ENCODE measurements around the gene SCYGR2. TPM values are rescaled to one million over a fixed set of nuclear protein-coding genes. Genes with fewer than 3 reads are reported as not detected.

Gene SCYGR2
- total RNA-seq, 1 experiment from 2014 or later, result not detected

DNA sequence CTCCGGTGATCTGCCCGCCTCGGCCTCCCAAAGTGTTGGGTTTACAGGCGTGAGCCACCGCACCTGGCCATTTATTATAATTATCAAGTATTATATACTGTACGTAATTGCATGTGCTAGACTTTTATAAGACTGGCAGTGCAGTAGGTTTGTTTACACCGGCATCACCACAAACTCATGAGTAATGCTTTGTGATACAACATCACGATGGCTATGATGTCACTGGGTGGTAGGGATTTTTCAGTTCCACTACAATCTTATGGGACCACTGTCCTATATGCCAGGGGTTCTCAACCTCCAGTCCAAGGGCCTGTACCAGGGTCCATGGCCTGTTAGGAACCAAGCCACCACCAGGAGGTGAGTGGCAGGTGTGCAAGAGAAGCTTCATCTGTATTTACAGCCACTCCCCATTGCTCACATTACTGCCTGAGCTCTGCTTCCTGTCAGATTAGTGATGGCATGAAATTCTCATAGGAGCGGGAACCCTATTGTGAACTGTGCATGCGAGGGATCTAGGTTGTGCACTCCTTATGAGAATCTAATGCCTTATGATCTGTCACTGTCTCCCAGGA, 28.0 kb downstream of the SCYGR2 start:
- H3K4me1 ChIP-seq (ENCODE audit: control insufficient read depth in 1 of 2, insufficient read depth in 2 of 2, low read length in 2 of 2), result peaks cover 0 to 13% of the 10 kb centered on the region in 2 experiments; a peak in 2 of 4 replicates
- no peaks in the 10 kb centered on the region for H3K27me3 ChIP-seq (ENCODE audit: insufficient read depth, low read length)
- peaks cover 9% of the 10 kb centered on the region for H3K9me2 ChIP-seq (ENCODE audit: insufficient read depth)
- POLR2A ChIA-PET, result no interaction called here
- H3K4me3 ChIP-seq (replicated peaks in 1 of 2; ENCODE audit: low read depth in 1 of 2, low read length in 2 of 2), result no peak overlapping the region
- peak; percentile 54 for ATAC-seq
- no TSS peak for BruUV-seq (replicated peaks)
- H3K9me3 ChIP-seq (ENCODE audit: control insufficient read depth in 1 of 2, insufficient read depth in 1 of 2, low read depth in 1 of 2, low read length in 2 of 2), result no peaks in the 10 kb centered on the region
- no peak for DNase-seq (ENCODE audit: low read depth, low spot score)
- no peak overlapping the region for H3K4me2 ChIP-seq (ENCODE audit: low read length)
- no peak overlapping the region for H3K9ac ChIP-seq (ENCODE audit: low read length)
- H3K79me2 ChIP-seq (ENCODE audit: insufficient read depth, low read length), result no peaks in the 10 kb centered on the region
- RAD21 ChIA-PET (ENCODE audit: low non-redundant PET in 1 of 2, low total read pairs in 2 of 2, uncharacterized antibody in 2 of 2, unreplicated experiment in 2 of 2), result no interaction called here
- intact Hi-C loops (cut with micrococcal nuclease), result no loop called here
- TF ChIP-seq RAD21 (IDR thresholded peaks at IDR 0.05; ENCODE audit: low read depth), result no peak
- TF ChIP-seq SRF (IDR thresholded peaks at IDR 0.05; ENCODE audit: low read depth), result no peak
- TF ChIP-seq EZH2phosphoT487 (IDR thresholded peaks at IDR 0.05; ENCODE audit: borderline replicate concordance), result no peak
- no peak for TF ChIP-seq SIN3A (IDR thresholded peaks at IDR 0.05; ENCODE audit: low read depth)
- TF ChIP-seq, protein P1, sequence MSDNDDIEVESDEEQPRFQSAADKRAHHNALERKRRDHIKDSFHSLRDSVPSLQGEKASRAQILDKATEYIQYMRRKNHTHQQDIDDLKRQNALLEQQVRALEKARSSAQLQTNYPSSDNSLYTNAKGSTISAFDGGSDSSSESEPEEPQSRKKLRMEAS (IDR thresholded peaks at IDR 0.05), result no peak
- no peak for TF ChIP-seq ZBTB33 (IDR thresholded peaks at IDR 0.05; ENCODE audit: extremely low read depth, insufficient replicate concordance, low read length)
- no peak for TF ChIP-seq YY1 (IDR thresholded peaks at IDR 0.05; ENCODE audit: extremely low read depth, insufficient replicate concordance, low read depth, low read length)
- no peak for TF ChIP-seq TCF7L2 (IDR thresholded peaks at IDR 0.05; ENCODE audit: borderline replicate concordance, extremely low read depth, insufficient read depth, insufficient read length)
- TF ChIP-seq CEBPB (IDR thresholded peaks at IDR 0.05; ENCODE audit: low read depth), result no peak
- TF ChIP-seq ELF1 (IDR thresholded peaks at IDR 0.05; ENCODE audit: borderline replicate concordance, low read depth), result no peak
- TF ChIP-seq ZFX (IDR thresholded peaks at IDR 0.05), result no peak
- no peak for TF ChIP-seq CTCF (IDR thresholded peaks at IDR 0.05 in 2 of 3, conservative IDR thresholded peaks at IDR 0.05 in 1 of 3; ENCODE audit: borderline replicate concordance in 1 of 3, insufficient read depth in 1 of 3, low read depth in 2 of 3, low read length in 2 of 3)
- no peak for TF ChIP-seq POLR2AphosphoS5 (IDR thresholded peaks at IDR 0.05; ENCODE audit: low read depth, low read length)
- no peak for TF ChIP-seq EGR1 (IDR thresholded peaks at IDR 0.05; ENCODE audit: low read depth)
- TF ChIP-seq, protein P2, sequence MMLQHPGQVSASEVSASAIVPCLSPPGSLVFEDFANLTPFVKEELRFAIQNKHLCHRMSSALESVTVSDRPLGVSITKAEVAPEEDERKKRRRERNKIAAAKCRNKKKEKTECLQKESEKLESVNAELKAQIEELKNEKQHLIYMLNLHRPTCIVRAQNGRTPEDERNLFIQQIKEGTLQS (IDR thresholded peaks at IDR 0.05), result no peak
- TF ChIP-seq JUND (IDR thresholded peaks at IDR 0.05), result no peak
- TF ChIP-seq CBX3 (IDR thresholded peaks at IDR 0.05; ENCODE audit: low read depth), result no peak
- TF ChIP-seq EZH2 (IDR thresholded peaks at IDR 0.05), result no peak
- TF ChIP-seq POLR2A (IDR thresholded peaks at IDR 0.05; ENCODE audit: borderline replicate concordance, extremely low read depth, insufficient read depth, insufficient read length), result no peak
- no peak for TF ChIP-seq ZNF274 (IDR thresholded peaks at IDR 0.05; ENCODE audit: low read depth, low read length)
- H2AFZ ChIP-seq (ENCODE audit: low read depth, low read length, poor library complexity, severe bottlenecking), result no peak overlapping the region
- CTCF ChIA-PET, result no interaction called here
- H3K36me3 ChIP-seq (ENCODE audit: control insufficient read depth in 1 of 2, insufficient read depth in 2 of 2, low read length in 2 of 2), result no peaks in the 10 kb centered on the region
- no peaks in the 10 kb centered on the region for H4K20me1 ChIP-seq (ENCODE audit: insufficient read depth)
- no peak overlapping the region for H3K27ac ChIP-seq (ENCODE audit: low read depth, low read length)
